A673 (cell line): ENCODE measurements around the gene TRDMT1. TPM values are rescaled to one million over a fixed set of nuclear protein-coding genes. Genes with fewer than 3 reads are reported as not detected.

Experiments
- BruUV-seq: library from RNA; stranded (reverse); fragments of 400-500 nt; replicated peaks from 2 replicates; lab custom pipeline; 2021; lab: Mats Ljungman, UMichigan
- CTCF ChIA-PET: fragments of 300-600 bp; sonication (Branson Sonifier 250); formaldehyde crosslinking; loops from one replicate; lab custom pipeline; 2022; ENCODE audit warnings: antibody characterized with exemption; lab: Charles Lee
- POLR2A ChIA-PET: fragments of 300-600 bp; sonication (Branson Sonifier 250); formaldehyde crosslinking; loops from one replicate; lab custom pipeline; 2022; ENCODE audit warnings: antibody characterized with exemption; ENCODE audit not compliant: low non-redundant PET; lab: Charles Lee
- DNase-seq: peaks from one replicate; pipeline ENCODE4 v3.0.0-alpha.2; 2015; ENCODE audit warnings: low spot score
- H3K27ac ChIP-seq: fragments of 200-600 bp; sonication (generic); 2 replicates; pipeline ENCODE4 v1.5.1; 2016; ENCODE audit warnings: mixed run types, low read depth, mild to moderate bottlenecking, mixed read lengths, antibody characterized with exemption, low read length; ENCODE audit not compliant: poor library complexity, severe bottlenecking
- H3K27me3 ChIP-seq: fragments of 200-600 bp; sonication (generic); replicated peaks from 2 replicates; pipeline ENCODE4 v1.6.1; 2017; ENCODE audit warnings: mixed run types, low read depth, mild to moderate bottlenecking, mixed read lengths, antibody characterized with exemption, low read length; ENCODE audit not compliant: insufficient read depth, poor library complexity
- H3K36me3 ChIP-seq: fragments of 200-600 bp; sonication (generic); 2 replicates; pipeline ENCODE4 v1.6.1; 2016; ENCODE audit warnings: mixed run types, mild to moderate bottlenecking, mixed read lengths, antibody characterized with exemption, low read length; ENCODE audit not compliant: insufficient read depth, poor library complexity, severe bottlenecking
- H3K4me1 ChIP-seq: fragments of 200-600 bp; sonication (generic); 2 replicates; pipeline ENCODE4 v1.6.1; 2017; ENCODE audit warnings: mixed run types, mild to moderate bottlenecking, mixed read lengths, antibody characterized with exemption, low read length; ENCODE audit not compliant: insufficient read depth, poor library complexity, severe bottlenecking
- H3K4me3 ChIP-seq: fragments of 200-600 bp; sonication (generic); 2 replicates; pipeline ENCODE4 v1.5.1; 2016; ENCODE audit warnings: low read depth, mixed run types, mild to moderate bottlenecking, mixed read lengths, low read length; ENCODE audit not compliant: poor library complexity, severe bottlenecking
- H3K9me3 ChIP-seq: fragments of 200-600 bp; sonication (generic); 2 replicates; pipeline ENCODE4 v1.6.1; 2016; ENCODE audit warnings: mixed run types, low read depth, mild to moderate bottlenecking, mixed read lengths, antibody characterized with exemption, low read length; ENCODE audit not compliant: poor library complexity, severe bottlenecking
- CTCF ChIP-seq: fragments of 300-800, 200-600 bp; sonication (generic); conservative IDR thresholded peaks from 2 replicates; pipeline ENCODE4 v1.5.1; 2017; ENCODE audit warnings: low read depth, mild to moderate bottlenecking, antibody characterized with exemption, low read length, moderate library complexity, mixed read lengths
- EZH2 ChIP-seq: fragments of 200-600 bp; sonication (generic); IDR thresholded peaks from 2 replicates; pipeline ENCODE4 v1.6.1; 2017; ENCODE audit warnings: borderline replicate concordance, low read depth, mild to moderate bottlenecking, mixed read lengths, antibody characterized with exemption, low read length; ENCODE audit not compliant: poor library complexity, severe bottlenecking
- intact Hi-C: fragments of 100-400 bp; cut with micrococcal nuclease; formaldehyde crosslinking; loops from one replicate; pipeline ENCODE4 v1.10.0; 2022; ENCODE audit not compliant: unreplicated experiment
- total RNA-seq: library from RNA; stranded (reverse); gene quantifications from 2 replicates; pipeline ENCODE4 v1.2.3, GENCODE V29; 2021

The TRDMT1 gene
- total RNA-seq, 1 experiment from 2014 or later: 14.0 TPM

GRCh38 chr10:17122052-17122451 lies 79.4 kb downstream of the TRDMT1 start:
- Histone ChIP-seq H3K4me1 (no peaks in the 10 kb centered on the region), H3K36me3 (no peaks in the 10 kb centered on the region), H3K27me3 (no peaks in the 10 kb centered on the region), H3K27ac (no peak overlapping the region), H3K4me3 (no peak overlapping the region), H3K9me3 (no peaks in the 10 kb centered on the region)
- CTCF ChIA-PET: no interaction called here
- no peak for DNase-seq
- POLR2A ChIA-PET: no interaction called here
- TF ChIP-seq CTCF (no peak), EZH2 (no peak)
- no TSS peak for BruUV-seq
- intact Hi-C loops: no loop called here

- intact Hi-C loops: no loop called here
- H3K27me3 ChIP-seq: no peaks in the 10 kb centered on the region
- no peak for DNase-seq
- no peak overlapping the region for H3K27ac ChIP-seq
- H3K36me3 ChIP-seq: no peaks in the 10 kb centered on the region
- TF ChIP-seq EZH2: no peak
- TF ChIP-seq CTCF: no peak
- no peak overlapping the region for H3K4me3 ChIP-seq
- H3K4me1 ChIP-seq: no peaks in the 10 kb centered on the region
- H3K9me3 ChIP-seq: no peaks in the 10 kb centered on the region
- no TSS peak for BruUV-seq
- ChIA-PET CTCF (no interaction called here), POLR2A (no interaction called here)
Observed at GRCh38 chr10:17120694-17121093, 80.8 kb downstream of the TRDMT1 start.

GRCh38 chr10:17119845-17120244 lies 81.6 kb downstream of the TRDMT1 start:
- CTCF ChIA-PET: no interaction called here

More at GRCh38 chr10:17119845-17120244, 81.6 kb downstream of the TRDMT1 start:
- BruUV-seq: no TSS peak
- Histone ChIP-seq H3K4me3 (no peak overlapping the region), H3K27ac (no peak overlapping the region), H3K36me3 (no peaks in the 10 kb centered on the region), H3K27me3 (no peaks in the 10 kb centered on the region), H3K9me3 (no peaks in the 10 kb centered on the region), H3K4me1 (peaks cover 4% of the 10 kb centered on the region)
- intact Hi-C loops: no loop called here
- no peak for DNase-seq
- POLR2A ChIA-PET: no interaction called here
- TF ChIP-seq CTCF: no peak
- no peak for TF ChIP-seq EZH2
